ENCODE data around the gene C2orf15. TPM values are rescaled to one million over a fixed set of nuclear protein-coding genes. Genes with fewer than 3 reads are reported as not detected.

The C2orf15 gene
- total and polyA plus RNA-seq, 10 of the 15 experiments (the other 5 are each of a cell fraction or from before 2014, with no cell fraction given): 1.4 to 3.4 (median 2.4) TPM

DNA sequence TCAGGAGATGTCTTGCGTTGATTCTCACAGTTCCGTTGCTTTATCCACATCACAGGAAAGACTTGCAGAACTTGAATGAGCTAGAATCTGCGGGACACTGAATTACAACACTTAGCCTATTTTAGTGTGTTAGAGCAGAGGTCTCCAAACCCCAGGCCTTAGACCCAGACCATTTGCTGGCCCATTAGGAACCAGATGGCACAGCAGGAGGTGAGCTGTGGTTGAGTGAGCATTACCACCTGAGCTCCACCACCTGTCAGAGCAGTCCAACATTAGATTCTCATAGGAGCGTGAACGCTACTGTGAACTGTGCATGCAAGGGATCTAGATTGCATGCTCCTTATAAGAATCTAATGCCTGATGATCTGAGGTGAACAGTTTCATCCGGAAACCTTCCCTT, 43.3 kb downstream of the C2orf15 start:
- FAIRE-seq (no peak), ATAC-seq (no peak), DNase-seq (ENCODE audit: low read depth, low spot score) (no peak)
- H3K27me3 ChIP-seq (replicated peaks in 1 of 2; ENCODE audit: control insufficient read depth in 2 of 2, insufficient read depth in 2 of 2, low read length in 1 of 2): no peaks in the 10 kb centered on the region
- no peak overlapping the region for H3K27ac ChIP-seq (ENCODE audit: control insufficient read depth, insufficient read depth)
- 0 out of 4 replicates have a peak, but pooled peaks cover 0 to 7% of the 10 kb centered on the region in 2 experiments for H3K36me3 ChIP-seq (ENCODE audit: control insufficient read depth in 2 of 2, insufficient read depth in 2 of 2, low read length in 1 of 2)
- intact Hi-C loops (cut with micrococcal nuclease; ENCODE audit: unreplicated experiment): loop anchor here (5.0 kb wide), 2 partner anchors 43 to 302 kb away; partner anchors contain the start of gene C2orf15
- CTCF ChIA-PET: interaction anchor here (0.8 to 1.9 kb wide), 2 partner anchors 13 to 152 kb away, joined by 3 to 6 read pairs; partner anchors contain the start of gene EIF5B
- no peak overlapping the region for H3K4me3 ChIP-seq
- 68% methylated on average over 6 of the region's 6 CpGs for WGBS (ENCODE audit: insufficient coverage, insufficient replicate concordance, low lambda C conversion rate, missing lambda C conversion rate)
- H2AFZ ChIP-seq (ENCODE audit: control insufficient read depth, low read depth, low read length): no peak overlapping the region
- H3K4me1 ChIP-seq (ENCODE audit: control insufficient read depth, insufficient read depth, low read length): no peaks in the 10 kb centered on the region; the same call in 1 of the 2 replicates
- in situ Hi-C loops (cut with MboI): loop anchor here (25.0 kb wide), 1 partner anchor 302 kb away; the partner anchor contains the start of gene REV1
- RAD21 ChIA-PET (ENCODE audit: unreplicated experiment): no interaction called here
- POLR2A ChIA-PET: interaction anchor here (0.5 to 0.6 kb wide), 2 partner anchors 9 to 1770 kb away, joined by 3 to 8 read pairs; no protein-coding TSS in a partner anchor
- no TSS peak for BruUV-seq (replicated peaks)
- TF ChIP-seq STAT3 (IDR thresholded peaks at IDR 0.05; ENCODE audit: low read depth, low read length) (no peak), MYC (IDR thresholded peaks at IDR 0.05; ENCODE audit: insufficient read depth, insufficient read length, insufficient replicate concordance, low read length, severe bottlenecking) (no peak), SUPT20H (IDR thresholded peaks at IDR 0.05; ENCODE audit: borderline replicate concordance, control insufficient read depth, low read depth, low read length) (no peak), ZZZ3 (IDR thresholded peaks at IDR 0.05; ENCODE audit: control insufficient read depth, insufficient read length, low read depth) (no peak), TBL1XR1 (IDR thresholded peaks at IDR 0.05; ENCODE audit: low read depth, low read length) (no peak), BRCA1 (IDR thresholded peaks at IDR 0.05; ENCODE audit: low read depth, low read length) (no peak)
- no peaks in the 10 kb centered on the region for H3K9me3 ChIP-seq (replicated peaks; ENCODE audit: control insufficient read depth, insufficient read depth, low read length)
- no peak overlapping the region for H3K4me2 ChIP-seq (ENCODE audit: control insufficient read depth, insufficient read depth)
- no peaks in the 10 kb centered on the region for H4K20me1 ChIP-seq (ENCODE audit: control insufficient read depth, insufficient read depth)
- no peak overlapping the region for H3K9ac ChIP-seq (ENCODE audit: control insufficient read depth, insufficient read depth, low read length)
- peaks cover 47% of the 10 kb centered on the region for H3K79me2 ChIP-seq (ENCODE audit: control insufficient read depth, insufficient read depth, low read length)
- SMC1A ChIA-PET (ENCODE audit: uncharacterized antibody, unreplicated experiment): interaction anchor here (1.2 to 3.5 kb wide), 3 partner anchors 30 to 152 kb away, joined by 3 to 10 read pairs (median 3); partner anchors contain the start of genes EIF5B, LIPT1, TSGA10 and TXNDC9

DNA sequence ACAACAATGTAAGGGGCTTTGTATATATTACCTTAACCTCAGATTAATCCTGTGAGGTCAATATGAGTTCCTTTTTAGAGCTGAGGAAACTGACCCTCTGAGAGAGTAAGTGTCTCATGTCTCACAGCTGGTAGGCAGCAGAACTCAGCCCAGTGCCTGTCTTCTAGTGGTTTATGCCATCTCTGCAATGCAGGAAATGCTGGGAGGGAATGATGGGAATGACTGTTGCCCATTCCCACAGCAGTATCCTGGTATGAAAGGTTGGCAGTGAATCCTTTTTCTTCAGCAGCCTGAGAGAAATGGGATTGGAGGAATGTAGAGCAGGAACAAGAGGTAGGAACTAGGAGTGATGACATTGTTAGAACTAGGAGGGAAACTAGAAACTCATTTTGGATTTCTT, 45.5 kb downstream of the C2orf15 start:
- no peaks in the 10 kb centered on the region for H3K9me3 ChIP-seq (replicated peaks; ENCODE audit: control insufficient read depth, insufficient read depth, low read length)
- no peak overlapping the region for H2AFZ ChIP-seq (ENCODE audit: control insufficient read depth, low read depth, low read length)
- no peaks in the 10 kb centered on the region for H4K20me1 ChIP-seq (ENCODE audit: control insufficient read depth, insufficient read depth)
- no TSS peak for BruUV-seq (replicated peaks)
- no peaks in the 10 kb centered on the region; the same call in 1 of the 2 replicates for H3K4me1 ChIP-seq (ENCODE audit: control insufficient read depth, insufficient read depth, low read length)
- in situ Hi-C loops (cut with MboI) (loop anchor here (25.0 kb wide), 1 partner anchor 300 kb away; the partner anchor contains the start of gene REV1), intact Hi-C loops (cut with micrococcal nuclease; ENCODE audit: unreplicated experiment) (no loop called here)
- FAIRE-seq (no peak), ATAC-seq (no peak), DNase-seq (ENCODE audit: low read depth, low spot score) (no peak)
- no peak overlapping the region for H3K27ac ChIP-seq (ENCODE audit: control insufficient read depth, insufficient read depth)
- H3K4me3 ChIP-seq: no peak overlapping the region
- POLR2A ChIA-PET: interaction anchor here (0.7 kb wide), 1 partner anchor 19 kb away, joined by 3 read pairs; no protein-coding TSS in a partner anchor
- H3K27me3 ChIP-seq (replicated peaks in 1 of 2; ENCODE audit: control insufficient read depth in 2 of 2, insufficient read depth in 2 of 2, low read length in 1 of 2): no peaks in the 10 kb centered on the region
- CTCF ChIA-PET: no interaction called here
- RAD21 ChIA-PET (ENCODE audit: unreplicated experiment): no interaction called here
- H3K4me2 ChIP-seq (ENCODE audit: control insufficient read depth, insufficient read depth): no peak overlapping the region
- H3K79me2 ChIP-seq (ENCODE audit: control insufficient read depth, insufficient read depth, low read length): peaks cover 25% of the 10 kb centered on the region
- peaks cover 0 to 7% of the 10 kb centered on the region in 2 experiments; a peak in 2 of 4 replicates for H3K36me3 ChIP-seq (ENCODE audit: control insufficient read depth in 2 of 2, insufficient read depth in 2 of 2, low read length in 1 of 2)
- no peak overlapping the region for H3K9ac ChIP-seq (ENCODE audit: control insufficient read depth, insufficient read depth, low read length)
- SMC1A ChIA-PET (ENCODE audit: uncharacterized antibody, unreplicated experiment): no interaction called here
- TF ChIP-seq TCF3 (IDR thresholded peaks at IDR 0.05; ENCODE audit: borderline replicate concordance, insufficient read depth, low read depth, low read length): no peak
- TF ChIP-seq, protein P1, sequence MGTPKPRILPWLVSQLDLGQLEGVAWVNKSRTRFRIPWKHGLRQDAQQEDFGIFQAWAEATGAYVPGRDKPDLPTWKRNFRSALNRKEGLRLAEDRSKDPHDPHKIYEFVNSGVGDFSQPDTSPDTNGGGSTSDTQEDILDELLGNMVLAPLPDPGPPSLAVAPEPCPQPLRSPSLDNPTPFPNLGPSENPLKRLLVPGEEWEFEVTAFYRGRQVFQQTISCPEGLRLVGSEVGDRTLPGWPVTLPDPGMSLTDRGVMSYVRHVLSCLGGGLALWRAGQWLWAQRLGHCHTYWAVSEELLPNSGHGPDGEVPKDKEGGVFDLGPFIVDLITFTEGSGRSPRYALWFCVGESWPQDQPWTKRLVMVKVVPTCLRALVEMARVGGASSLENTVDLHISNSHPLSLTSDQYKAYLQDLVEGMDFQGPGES (IDR thresholded peaks at IDR 0.05): no peak
- no peak for TF ChIP-seq NFYA (IDR thresholded peaks at IDR 0.05; ENCODE audit: borderline replicate concordance, low read depth, low read length)
- TF ChIP-seq SPI1 (IDR thresholded peaks at IDR 0.05; ENCODE audit: borderline replicate concordance, insufficient read depth, low read depth, low read length): no peak
- no peak for TF ChIP-seq POLR2AphosphoS5 (IDR thresholded peaks at IDR 0.05; ENCODE audit: low read length)
- TF ChIP-seq, protein P2, sequence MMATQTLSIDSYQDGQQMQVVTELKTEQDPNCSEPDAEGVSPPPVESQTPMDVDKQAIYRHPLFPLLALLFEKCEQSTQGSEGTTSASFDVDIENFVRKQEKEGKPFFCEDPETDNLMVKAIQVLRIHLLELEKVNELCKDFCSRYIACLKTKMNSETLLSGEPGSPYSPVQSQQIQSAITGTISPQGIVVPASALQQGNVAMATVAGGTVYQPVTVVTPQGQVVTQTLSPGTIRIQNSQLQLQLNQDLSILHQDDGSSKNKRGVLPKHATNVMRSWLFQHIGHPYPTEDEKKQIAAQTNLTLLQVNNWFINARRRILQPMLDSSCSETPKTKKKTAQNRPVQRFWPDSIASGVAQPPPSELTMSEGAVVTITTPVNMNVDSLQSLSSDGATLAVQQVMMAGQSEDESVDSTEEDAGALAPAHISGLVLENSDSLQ (IDR thresholded peaks at IDR 0.05): no peak
- no peak for TF ChIP-seq MEF2B (IDR thresholded peaks at IDR 0.05; ENCODE audit: partially characterized antibody, poor library complexity, severe bottlenecking)
- no peak for TF ChIP-seq ZNF384 (IDR thresholded peaks at IDR 0.05; ENCODE audit: borderline replicate concordance, low read depth, low read length)
